Testis (tissue), 2 donors: ENCODE results near the gene PPP1R7.

Experiments
- CTCF ChIP-seq, 3 experiments: fragments of 450-650 bp in 2 of 3; fragments of 200-600 bp in 1 of 3; sonication (generic) in 1 of 3; IDR thresholded peaks; one replicate each; pipeline ENCODE4 v1.5.1; 2016 to 2019; ENCODE audit warnings: antibody characterized with exemption in 3 of 3, mild to moderate bottlenecking in 2 of 3, moderate library complexity in 1 of 3
- POLR2A ChIP-seq: fragments of 450-650 bp; IDR thresholded peaks from one replicate; pipeline ENCODE4 v1.6.1; 2017; ENCODE audit warnings: antibody characterized with exemption, mild to moderate bottlenecking, moderate library complexity

- no peak for TF ChIP-seq CTCF (IDR thresholded peaks at IDR 0.05)
- no peak for TF ChIP-seq POLR2A
Observed at GRCh38 chr2:241224018-241224850, 74.0 kb downstream of the PPP1R7 start.
